HCEC 1CT (cell line): ENCODE data around the gene LIMS3.
"Not testable (repeated sequence)": the region's sequence is repeated elsewhere in the genome, so short reads cannot be mapped to it uniquely, and the experiment has no call there.

ENCODE experiments used
- DNase-seq: peaks from one replicate; pipeline ENCODE4 v3.0.0-alpha.2; 2017

LIMS3 gene

GRCh38 chr2:109927803-109928202 lies 29.3 kb downstream of the LIMS3 start:
- not testable (repeated sequence) for DNase-seq

- not testable (repeated sequence) for DNase-seq
These were observed 30.7 kb downstream of the LIMS3 start for GRCh38 chr2:109929222-109929621.

- not testable (repeated sequence) for DNase-seq
These were observed 38.0 kb downstream of the LIMS3 start for GRCh38 chr2:109936534-109936933.

- DNase-seq, result not testable (repeated sequence)
These were observed 46.9 kb downstream of the LIMS3 start for GRCh38 chr2:109945362-109945761.

- DNase-seq, result not testable (repeated sequence)
These were observed 48.9 kb downstream of the LIMS3 start for GRCh38 chr2:109947262-109947958.

GRCh38 chr2:109947959-109948520 lies 49.6 kb downstream of the LIMS3 start:
- not testable (repeated sequence) for DNase-seq

GRCh38 chr2:109950146-109950843 lies 51.8 kb downstream of the LIMS3 start:
- DNase-seq, result not testable (repeated sequence)

GRCh38 chr2:109963942-109964341 lies 65.5 kb downstream of the LIMS3 start:
- not testable (repeated sequence) for DNase-seq

- not testable (repeated sequence) for DNase-seq
These were observed 67.0 kb downstream of the LIMS3 start for GRCh38 chr2:109965482-109965881.

- not testable (repeated sequence) for DNase-seq
These were observed 67.7 kb downstream of the LIMS3 start for GRCh38 chr2:109966107-109966736.

GRCh38 chr2:109966858-109967257 lies 68.4 kb downstream of the LIMS3 start:
- not testable (repeated sequence) for DNase-seq

GRCh38 chr2:109969864-109970263 lies 71.4 kb downstream of the LIMS3 start:
- not testable (repeated sequence) for DNase-seq

GRCh38 chr2:109971710-109972109 lies 73.2 kb downstream of the LIMS3 start:
- DNase-seq, result not testable (repeated sequence)
